ENCODE results near the gene PPL. TPM values are rescaled to one million over a fixed set of nuclear protein-coding genes. Genes with fewer than 3 reads are reported as not detected.

The PPL gene
- total RNA-seq, 1 donor from 2014 or later, result 142 TPM

DNA sequence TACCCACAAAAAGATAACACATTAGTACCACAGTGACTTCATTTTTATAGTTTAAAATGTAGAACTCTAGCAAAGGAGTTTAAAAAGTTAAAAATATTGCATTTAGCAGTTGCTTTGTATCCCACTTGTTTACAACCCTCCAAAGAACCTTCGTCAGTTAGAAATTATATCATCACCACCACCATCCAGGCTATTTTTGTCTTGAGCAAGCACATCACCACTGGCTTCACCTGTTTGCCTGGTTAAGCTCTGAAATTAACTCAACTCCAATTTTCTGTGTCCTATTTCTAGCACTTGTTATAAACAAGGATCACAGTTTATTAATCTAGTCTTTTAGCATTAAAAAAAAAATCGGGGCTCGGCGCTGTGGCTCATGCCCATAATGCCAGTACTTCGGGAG, 96.0 kb downstream of the PPL start:
- Mint-ChIP-seq H3K36me3 (peaks cover 29% of the 10 kb centered on the region), H3K4me1 (ENCODE audit: unreplicated experiment) (peaks cover 8% of the 10 kb centered on the region), H3K4me3 (no peak overlapping the region), H3K27ac (no peak overlapping the region), H3K27me3 (no peaks in the 10 kb centered on the region), H3K9me3 (no peaks in the 10 kb centered on the region)
- TF ChIP-seq, protein P1, sequence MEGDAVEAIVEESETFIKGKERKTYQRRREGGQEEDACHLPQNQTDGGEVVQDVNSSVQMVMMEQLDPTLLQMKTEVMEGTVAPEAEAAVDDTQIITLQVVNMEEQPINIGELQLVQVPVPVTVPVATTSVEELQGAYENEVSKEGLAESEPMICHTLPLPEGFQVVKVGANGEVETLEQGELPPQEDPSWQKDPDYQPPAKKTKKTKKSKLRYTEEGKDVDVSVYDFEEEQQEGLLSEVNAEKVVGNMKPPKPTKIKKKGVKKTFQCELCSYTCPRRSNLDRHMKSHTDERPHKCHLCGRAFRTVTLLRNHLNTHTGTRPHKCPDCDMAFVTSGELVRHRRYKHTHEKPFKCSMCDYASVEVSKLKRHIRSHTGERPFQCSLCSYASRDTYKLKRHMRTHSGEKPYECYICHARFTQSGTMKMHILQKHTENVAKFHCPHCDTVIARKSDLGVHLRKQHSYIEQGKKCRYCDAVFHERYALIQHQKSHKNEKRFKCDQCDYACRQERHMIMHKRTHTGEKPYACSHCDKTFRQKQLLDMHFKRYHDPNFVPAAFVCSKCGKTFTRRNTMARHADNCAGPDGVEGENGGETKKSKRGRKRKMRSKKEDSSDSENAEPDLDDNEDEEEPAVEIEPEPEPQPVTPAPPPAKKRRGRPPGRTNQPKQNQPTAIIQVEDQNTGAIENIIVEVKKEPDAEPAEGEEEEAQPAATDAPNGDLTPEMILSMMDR (conservative IDR thresholded peaks at IDR 0.05), result no peak
- no peak for DNase-seq (ENCODE audit: extremely low spot score, unreplicated experiment)

DNA sequence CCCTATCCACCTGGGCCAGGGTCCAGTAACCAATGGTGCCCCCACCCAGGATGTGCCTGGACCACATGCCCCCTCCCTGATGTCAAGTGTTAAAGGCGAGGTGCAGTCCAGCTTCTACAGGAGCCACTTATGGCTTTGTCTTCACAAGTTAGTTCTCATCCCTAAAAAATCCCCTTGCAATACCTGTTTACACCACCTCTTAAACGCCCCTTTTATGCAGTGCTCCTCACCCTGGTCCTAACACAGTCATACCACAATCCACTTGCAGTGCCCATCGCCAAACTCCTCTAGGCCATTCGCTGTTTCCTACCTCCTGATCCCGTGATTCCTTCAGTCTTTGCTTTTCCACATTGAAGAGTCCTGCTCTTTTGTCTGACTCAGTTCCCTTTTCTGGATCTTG, 97.0 kb downstream of the PPL start:
- DNase-seq (ENCODE audit: extremely low spot score, unreplicated experiment), result no peak
- Mint-ChIP-seq H3K27ac (no peak overlapping the region), H3K4me1 (ENCODE audit: unreplicated experiment) (no peaks in the 10 kb centered on the region), H3K36me3 (peaks cover 23% of the 10 kb centered on the region), H3K9me3 (no peaks in the 10 kb centered on the region), H3K27me3 (no peaks in the 10 kb centered on the region), H3K4me3 (no peak overlapping the region)
- TF ChIP-seq, protein P1 (conservative IDR thresholded peaks at IDR 0.05), result peak; percentile 20

DNA sequence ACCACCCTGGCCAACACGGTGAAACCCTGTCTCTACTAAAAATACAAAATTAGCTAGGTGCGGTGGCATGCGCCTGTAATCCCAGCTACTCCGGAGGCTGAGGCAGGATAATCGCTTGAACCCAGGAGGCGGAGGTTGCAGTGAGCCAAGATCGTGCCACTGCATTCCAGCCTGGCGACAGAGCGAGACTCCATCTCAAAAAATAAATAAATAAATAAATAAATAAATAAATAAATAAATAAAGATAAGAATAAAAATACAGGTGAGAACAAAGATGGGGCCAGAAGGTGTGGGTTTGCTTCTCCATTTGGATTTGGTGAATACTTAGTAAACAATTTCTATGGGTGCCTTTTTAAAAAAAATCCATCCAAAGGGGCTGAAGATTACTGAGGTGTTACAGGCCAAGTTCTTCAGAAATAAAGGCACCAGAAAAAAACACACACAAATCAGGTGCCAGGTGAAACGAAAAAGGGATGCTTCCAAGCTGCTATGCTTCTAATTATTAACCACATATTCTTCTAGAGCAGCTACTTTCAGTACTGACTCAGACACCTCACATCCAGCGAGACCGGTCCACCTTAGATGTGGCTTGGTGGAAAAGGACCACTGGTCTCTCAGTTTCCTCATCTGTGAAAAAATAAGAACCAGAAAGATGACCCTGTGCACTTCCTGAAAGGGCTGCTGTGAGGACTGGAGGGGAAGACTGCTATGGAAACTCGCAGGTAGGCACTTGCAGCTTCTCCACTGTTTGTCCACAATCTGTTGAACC, 99.0 kb downstream of the PPL start:
- Mint-ChIP-seq H3K36me3 (peaks cover 19% of the 10 kb centered on the region), H3K4me3 (no peak overlapping the region)

DNA sequence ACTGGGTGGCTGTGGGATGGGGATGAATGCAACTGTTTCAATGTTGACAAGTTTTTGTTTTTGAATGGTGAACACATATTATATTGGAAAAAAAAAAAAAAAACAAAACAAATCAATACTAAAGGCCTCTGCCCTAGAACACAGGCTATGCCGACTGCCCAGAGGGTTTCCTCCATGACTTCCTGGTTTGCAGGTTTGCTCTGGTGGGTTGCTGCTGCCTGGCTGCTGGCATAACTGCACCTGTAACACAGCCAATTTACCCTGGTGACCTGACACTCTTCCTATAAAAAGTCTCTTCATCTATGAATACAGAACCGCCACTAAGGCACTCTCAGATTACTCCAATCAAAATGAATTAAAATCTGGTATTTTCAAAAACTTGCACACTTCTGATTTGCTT, 100.2 kb downstream of the PPL start:
- Mint-ChIP-seq H3K36me3 (peaks cover 19% of the 10 kb centered on the region), H3K4me1 (ENCODE audit: unreplicated experiment) (no peaks in the 10 kb centered on the region), H3K4me3 (no peak overlapping the region), H3K9me3 (no peaks in the 10 kb centered on the region), H3K27me3 (no peaks in the 10 kb centered on the region), H3K27ac (no peak overlapping the region)
- no peak for DNase-seq (ENCODE audit: extremely low spot score, unreplicated experiment)
- TF ChIP-seq, protein P1 (conservative IDR thresholded peaks at IDR 0.05), result no peak

More for the DNA sequence above, 99.0 kb downstream of the PPL start:
- DNase-seq (ENCODE audit: extremely low spot score, unreplicated experiment), result no peak
- no peak overlapping the region for H3K27ac Mint-ChIP-seq
- H3K4me1 Mint-ChIP-seq (ENCODE audit: unreplicated experiment), result no peaks in the 10 kb centered on the region
- no peaks in the 10 kb centered on the region for H3K9me3 Mint-ChIP-seq
- H3K27me3 Mint-ChIP-seq, result no peaks in the 10 kb centered on the region
- TF ChIP-seq, protein P1 (conservative IDR thresholded peaks at IDR 0.05), result no peak

DNA sequence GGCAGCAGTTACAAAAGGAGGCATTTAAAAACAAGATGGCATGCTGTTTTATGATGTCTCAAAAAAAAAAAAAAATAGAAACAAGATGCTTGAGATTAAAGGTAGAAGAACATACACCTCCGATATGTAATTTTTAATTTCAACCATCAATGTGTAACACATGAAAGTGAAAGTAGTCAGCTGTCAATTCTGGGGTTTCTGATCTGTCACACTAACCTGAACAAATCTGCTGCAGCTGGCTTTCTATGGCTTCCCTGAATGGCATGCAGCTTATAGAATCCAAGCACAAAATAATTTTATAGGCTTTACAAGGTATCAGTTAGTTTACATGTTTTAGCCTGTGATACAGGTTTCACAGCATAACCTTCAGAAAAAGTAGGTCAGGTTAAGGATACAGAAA, 103.4 kb downstream of the PPL start:
- no peak overlapping the region for H3K4me3 Mint-ChIP-seq

More for the DNA sequence above, 103.4 kb downstream of the PPL start:
- no peak overlapping the region for H3K27ac Mint-ChIP-seq
- no peaks in the 10 kb centered on the region for H3K9me3 Mint-ChIP-seq
- no peaks in the 10 kb centered on the region for H3K4me1 Mint-ChIP-seq (ENCODE audit: unreplicated experiment)
- no peaks in the 10 kb centered on the region for H3K27me3 Mint-ChIP-seq
- TF ChIP-seq, protein P1 (conservative IDR thresholded peaks at IDR 0.05), result no peak
- peaks cover 22% of the 10 kb centered on the region for H3K36me3 Mint-ChIP-seq
- no peak for DNase-seq (ENCODE audit: extremely low spot score, unreplicated experiment)
